Mucosa of gallbladder (tissue), 1 donor: ENCODE results near the gene CCDC33. TPM values are rescaled to one million over a fixed set of nuclear protein-coding genes. Genes with fewer than 3 reads are reported as not detected.

Experiments used
- DNase-seq: peaks from one replicate; pipeline ENCODE4 v3.0.0-alpha.2; 2020; ENCODE audit warnings: low spot score
- total RNA-seq: library from RNA; stranded (reverse); gene quantifications from one replicate; pipeline ENCODE4 v1.2.1, GENCODE V29; 2021
- donor health status: DM: no; HTN: no; CAD: no.

Gene CCDC33
- total RNA-seq, 1 donor from 2014 or later, result 1.0 TPM

- DNase-seq, result no peak
These were observed 76.4 kb downstream of the CCDC33 start for GRCh38 chr15:74312445-74313007.

- no peak for DNase-seq
These were observed 77.8 kb downstream of the CCDC33 start for GRCh38 chr15:74313889-74314288.

GRCh38 chr15:74314795-74315438, 78.8 kb downstream of the CCDC33 start:
- DNase-seq, result no peak

- no peak for DNase-seq
These were observed 79.5 kb downstream of the CCDC33 start for GRCh38 chr15:74315626-74316025.

GRCh38 chr15:74316141-74316540, 80.0 kb downstream of the CCDC33 start:
- no peak for DNase-seq

- peak; percentile 75 for DNase-seq
These were observed 81.8 kb downstream of the CCDC33 start for GRCh38 chr15:74317820-74318375.

GRCh38 chr15:74318376-74319137, 82.4 kb downstream of the CCDC33 start:
- no peak for DNase-seq

GRCh38 chr15:74319138-74319460, 83.0 kb downstream of the CCDC33 start:
- DNase-seq, result no peak

GRCh38 chr15:74319596-74320351, 83.6 kb downstream of the CCDC33 start:
- DNase-seq, result no peak

GRCh38 chr15:74320352-74321247, 84.5 kb downstream of the CCDC33 start:
- peak; percentile 21 for DNase-seq

GRCh38 chr15:74322558-74323180, 86.5 kb downstream of the CCDC33 start:
- peak; percentile 58 for DNase-seq

GRCh38 chr15:74324714-74325113, 88.6 kb downstream of the CCDC33 start:
- DNase-seq, result no peak

- DNase-seq, result no peak
These were observed 90.6 kb downstream of the CCDC33 start for GRCh38 chr15:74326746-74327145.

GRCh38 chr15:74327756-74328155, 91.6 kb downstream of the CCDC33 start:
- no peak for DNase-seq

GRCh38 chr15:74328331-74329056, 92.4 kb downstream of the CCDC33 start:
- DNase-seq, result no peak

- no peak for DNase-seq
These were observed 94.8 kb downstream of the CCDC33 start for GRCh38 chr15:74330861-74331408.

- no peak for DNase-seq
These were observed 95.9 kb downstream of the CCDC33 start for GRCh38 chr15:74332011-74332410.

GRCh38 chr15:74332611-74333010, 96.5 kb downstream of the CCDC33 start:
- no peak for DNase-seq

GRCh38 chr15:74333093-74333492, 97.0 kb downstream of the CCDC33 start:
- no peak for DNase-seq

GRCh38 chr15:74333662-74334061, 97.5 kb downstream of the CCDC33 start:
- DNase-seq, result no peak
